HG02610 (cell line): ENCODE data around the gene SCRT2.

Experiments used
- ATAC-seq: cut with Tn5 transposase; IDR thresholded peaks from one replicate; pipeline ENCODE4 v1.9.1; 2021; ENCODE audit warnings: mild to moderate bottlenecking, moderate library complexity; ENCODE audit not compliant: unreplicated experiment

Gene SCRT2

DNA sequence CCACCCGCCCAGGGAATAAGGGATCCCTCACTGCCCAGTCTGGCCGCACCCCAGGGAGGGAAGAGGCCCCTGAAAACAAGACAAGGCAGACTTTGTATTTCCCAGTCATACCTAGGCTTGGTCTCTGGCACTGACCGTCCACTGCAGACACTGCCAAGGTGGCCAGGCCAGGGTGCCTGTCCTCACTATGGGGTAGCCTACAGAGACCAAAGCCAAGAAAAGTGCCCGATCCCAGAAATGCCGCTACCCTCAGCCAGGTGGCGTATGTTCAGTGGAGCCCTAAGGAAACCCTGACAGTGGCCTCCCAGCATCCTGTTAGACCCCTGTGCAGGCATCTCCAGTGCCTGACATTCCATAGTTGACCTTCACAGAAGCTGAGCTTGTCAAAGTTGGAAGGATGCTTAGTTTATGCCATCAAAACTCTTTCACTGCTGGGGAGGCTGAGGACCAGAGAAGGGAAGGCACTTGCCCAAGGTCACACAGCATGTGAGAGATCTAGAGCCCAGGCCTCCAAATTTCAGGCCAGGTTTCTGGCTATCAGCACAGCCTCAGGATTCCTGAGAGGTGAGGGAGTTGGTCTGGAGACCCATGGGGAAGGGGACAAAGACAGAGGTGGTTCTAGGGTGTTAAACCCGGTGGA is 2.5 kb downstream of the SCRT2 start:
- no peak for ATAC-seq

DNA sequence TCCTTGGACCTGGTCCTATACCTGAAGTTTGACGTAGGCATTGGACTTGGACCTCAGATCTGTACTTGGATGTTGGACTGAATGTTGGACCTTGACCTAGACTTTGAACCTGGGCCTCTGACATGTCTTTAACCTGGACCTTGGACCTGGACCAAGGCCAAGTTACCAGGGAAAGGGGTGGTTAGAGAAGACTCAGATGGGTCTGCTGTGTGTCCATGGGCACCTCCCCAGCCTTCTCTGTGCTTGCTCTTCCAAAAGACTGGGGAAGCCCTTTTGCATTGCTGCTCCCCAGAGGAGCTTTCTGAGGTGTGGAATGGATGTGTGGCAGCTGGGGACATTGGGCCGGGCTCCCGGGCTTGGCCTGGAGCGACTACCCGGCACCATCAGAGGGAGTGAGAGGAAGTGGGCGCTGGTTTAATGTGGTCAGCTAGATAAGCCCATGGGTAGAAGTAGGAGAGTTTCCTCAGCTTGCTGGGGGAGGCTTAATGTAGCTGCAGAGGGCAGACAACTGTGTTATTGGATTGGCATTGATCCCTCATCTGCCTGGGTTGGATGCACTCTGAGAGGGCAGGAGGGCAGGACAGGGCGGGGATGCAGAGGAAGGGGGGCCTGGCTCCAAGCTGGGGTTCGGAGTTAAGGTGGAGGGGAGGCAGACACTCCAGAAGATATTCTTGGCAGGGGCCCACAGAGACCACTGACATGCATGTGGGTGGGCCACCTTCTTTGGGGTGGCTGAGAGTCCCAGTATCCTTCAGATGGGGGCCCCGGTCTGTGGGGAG is 4.2 kb downstream of the SCRT2 start:
- ATAC-seq: no peak

DNA sequence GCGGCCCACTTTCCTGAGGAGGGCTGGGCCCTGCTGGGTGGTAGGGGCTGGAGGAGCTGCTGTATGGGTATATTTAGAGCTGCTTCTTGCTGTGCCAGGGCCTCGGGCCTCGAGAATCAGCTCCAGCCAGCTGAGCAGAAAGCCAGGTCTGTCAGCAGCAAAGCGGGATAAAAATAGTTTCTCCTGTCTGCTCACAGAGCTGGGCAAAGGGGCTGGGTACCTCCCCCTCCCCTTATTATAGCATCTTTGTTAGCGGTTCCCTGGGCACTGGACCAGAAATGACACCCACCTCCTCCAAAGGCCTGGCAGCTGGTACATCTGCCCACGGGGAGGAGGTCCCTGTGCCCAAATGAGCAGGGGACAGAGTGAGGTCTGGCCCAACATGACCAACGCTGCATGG is 6.0 kb downstream of the SCRT2 start:
- ATAC-seq: no peak

DNA sequence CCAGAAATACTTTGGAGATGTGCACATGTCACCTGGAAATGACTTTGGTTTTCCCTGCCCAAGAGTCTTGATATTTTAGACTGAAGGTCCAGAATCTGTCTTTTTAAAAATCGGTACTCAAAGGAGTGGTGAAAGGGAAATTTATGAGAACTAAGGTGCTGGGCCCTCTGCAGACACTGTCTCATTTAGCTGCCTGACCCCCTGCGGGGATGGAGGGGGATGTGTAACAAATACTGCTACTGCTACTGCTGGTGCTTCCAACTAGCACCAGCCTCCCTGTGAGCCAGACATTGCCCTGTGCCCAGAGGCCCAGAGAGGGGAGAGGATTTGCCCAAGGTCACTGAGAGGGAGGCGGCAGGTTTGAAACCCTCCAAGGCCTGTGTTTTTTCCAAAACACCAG is 7.0 kb downstream of the SCRT2 start:
- no peak for ATAC-seq

DNA sequence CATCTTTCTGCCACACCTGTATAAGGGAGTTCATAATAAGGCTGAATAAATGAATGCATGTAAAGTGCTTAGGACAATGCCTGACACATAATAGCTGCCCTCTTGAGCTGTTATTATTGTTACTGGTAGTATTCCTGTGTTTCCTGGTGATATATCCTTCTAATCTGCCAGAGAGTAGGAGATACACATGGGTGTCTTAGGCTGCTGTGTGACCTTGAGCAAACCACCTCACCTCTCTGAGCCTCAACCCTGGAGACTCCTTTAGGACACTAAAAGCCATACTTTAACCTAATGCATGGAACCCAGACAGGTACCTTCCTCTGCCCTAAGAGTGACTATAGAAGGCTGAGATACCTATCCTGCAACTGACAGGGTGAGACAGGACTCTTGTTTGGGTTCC is 7.6 kb downstream of the SCRT2 start:
- ATAC-seq: no peak

DNA sequence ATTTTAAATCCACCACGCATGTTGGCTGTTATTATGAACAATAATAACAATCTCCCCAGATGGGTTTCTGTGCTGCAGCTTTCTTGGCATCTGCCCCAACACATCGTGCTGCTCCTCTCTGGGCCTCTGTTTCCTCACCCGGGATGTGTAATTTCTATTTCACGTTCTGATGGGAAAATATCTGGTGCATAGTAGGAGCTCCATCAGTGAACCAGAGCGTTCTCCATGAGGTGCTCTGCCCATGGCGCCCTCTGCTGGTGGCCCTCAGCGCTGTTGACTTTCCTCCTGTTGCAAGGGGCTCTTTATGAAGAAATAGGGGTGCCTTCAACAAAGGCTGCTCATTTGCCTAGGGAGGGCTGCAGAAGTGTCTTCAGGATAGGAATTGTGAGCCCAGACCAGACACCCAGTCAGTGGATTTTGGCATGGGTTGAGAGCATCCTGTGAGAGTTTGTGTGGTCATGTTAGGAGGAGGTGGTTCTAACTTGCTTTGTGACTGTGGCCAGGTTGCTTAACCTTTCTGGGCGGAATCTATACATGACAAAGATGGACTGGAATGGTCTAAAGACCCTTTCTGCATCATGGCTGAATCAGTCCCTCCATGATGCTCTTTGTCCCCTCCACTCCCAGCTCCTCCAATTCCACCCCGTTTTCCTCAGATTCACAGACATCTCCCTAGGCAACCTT is 8.1 kb downstream of the SCRT2 start:
- ATAC-seq: no peak

DNA sequence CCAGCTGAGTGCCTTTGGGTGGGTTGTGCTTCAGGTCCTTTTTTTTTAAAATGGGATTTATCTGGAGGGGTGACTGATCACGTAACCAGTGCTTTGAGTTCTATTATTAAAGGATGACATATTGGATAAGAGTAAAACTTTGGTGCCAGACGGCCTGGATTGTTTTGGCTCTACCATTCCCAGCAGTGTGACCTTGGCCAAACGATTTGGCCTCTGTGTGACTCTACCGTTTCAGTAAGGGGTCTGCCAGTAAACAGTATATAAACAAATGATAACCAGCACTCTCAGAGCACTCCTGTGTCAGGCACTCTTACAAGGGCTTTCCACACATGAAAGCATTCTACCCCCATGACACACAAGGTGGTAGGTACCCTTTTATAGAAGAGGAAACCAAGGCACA is 8.7 kb downstream of the SCRT2 start:
- no peak for ATAC-seq

DNA sequence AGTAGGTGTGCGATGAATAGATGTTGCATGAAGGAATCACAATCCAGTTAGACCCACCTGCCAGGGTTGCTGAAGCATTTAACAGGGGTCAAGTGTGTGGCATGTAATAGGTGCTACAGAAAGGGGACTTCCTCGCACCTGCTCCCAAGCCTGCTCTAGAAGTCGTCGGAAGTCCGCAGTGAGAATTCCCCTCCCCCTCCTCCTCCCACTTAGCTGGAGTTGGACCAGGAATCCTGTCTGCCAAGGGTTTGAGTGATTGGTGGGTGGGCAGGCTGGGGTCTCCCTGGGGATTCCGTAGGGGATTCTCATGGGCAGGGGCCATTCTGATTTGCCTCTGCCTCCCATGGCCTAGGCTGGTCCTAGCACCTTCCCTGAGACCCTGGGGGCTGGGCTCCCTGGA is 10.3 kb downstream of the SCRT2 start:
- no peak for ATAC-seq

DNA sequence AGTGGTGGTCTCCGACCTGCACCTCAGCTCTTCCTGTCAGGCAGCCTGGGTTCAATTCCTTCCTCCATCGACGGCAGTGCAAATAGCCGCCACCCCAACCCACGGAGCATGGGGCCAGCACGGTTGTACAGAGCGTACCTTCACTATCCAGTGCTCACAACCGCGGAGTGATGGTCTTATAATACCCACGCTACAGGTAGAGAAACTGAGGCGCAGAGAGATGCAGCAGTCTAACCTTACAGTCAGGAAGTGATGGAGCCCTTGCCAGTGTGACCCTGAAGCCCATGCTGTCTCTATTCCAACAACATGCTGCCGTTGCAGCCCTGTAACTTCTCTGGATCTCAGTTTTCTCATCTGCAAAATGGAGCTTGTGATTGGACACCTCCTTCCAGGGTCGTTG is 11.0 kb downstream of the SCRT2 start:
- no peak for ATAC-seq

DNA sequence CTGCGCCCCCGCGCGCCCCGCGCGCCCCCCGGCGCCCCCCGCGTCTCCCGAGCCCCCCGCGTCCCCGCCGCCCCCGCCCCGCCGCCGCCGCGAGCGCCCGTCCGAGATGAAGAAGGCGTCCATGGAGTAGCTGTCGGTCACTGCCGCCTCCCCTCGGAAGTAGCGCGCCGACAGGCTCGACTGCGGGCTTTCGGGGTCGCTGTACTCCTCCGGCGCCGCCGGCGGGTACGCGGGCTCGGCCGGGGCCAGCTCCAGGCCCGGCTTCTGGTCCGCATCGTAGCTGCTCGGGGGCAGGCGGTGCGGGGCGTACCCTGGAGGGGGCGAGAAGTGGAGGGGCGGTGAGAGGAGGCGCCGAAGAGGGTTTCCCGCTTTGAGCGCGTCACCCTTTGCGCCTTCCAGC is 11.5 kb downstream of the SCRT2 start:
- ATAC-seq: no peak

DNA sequence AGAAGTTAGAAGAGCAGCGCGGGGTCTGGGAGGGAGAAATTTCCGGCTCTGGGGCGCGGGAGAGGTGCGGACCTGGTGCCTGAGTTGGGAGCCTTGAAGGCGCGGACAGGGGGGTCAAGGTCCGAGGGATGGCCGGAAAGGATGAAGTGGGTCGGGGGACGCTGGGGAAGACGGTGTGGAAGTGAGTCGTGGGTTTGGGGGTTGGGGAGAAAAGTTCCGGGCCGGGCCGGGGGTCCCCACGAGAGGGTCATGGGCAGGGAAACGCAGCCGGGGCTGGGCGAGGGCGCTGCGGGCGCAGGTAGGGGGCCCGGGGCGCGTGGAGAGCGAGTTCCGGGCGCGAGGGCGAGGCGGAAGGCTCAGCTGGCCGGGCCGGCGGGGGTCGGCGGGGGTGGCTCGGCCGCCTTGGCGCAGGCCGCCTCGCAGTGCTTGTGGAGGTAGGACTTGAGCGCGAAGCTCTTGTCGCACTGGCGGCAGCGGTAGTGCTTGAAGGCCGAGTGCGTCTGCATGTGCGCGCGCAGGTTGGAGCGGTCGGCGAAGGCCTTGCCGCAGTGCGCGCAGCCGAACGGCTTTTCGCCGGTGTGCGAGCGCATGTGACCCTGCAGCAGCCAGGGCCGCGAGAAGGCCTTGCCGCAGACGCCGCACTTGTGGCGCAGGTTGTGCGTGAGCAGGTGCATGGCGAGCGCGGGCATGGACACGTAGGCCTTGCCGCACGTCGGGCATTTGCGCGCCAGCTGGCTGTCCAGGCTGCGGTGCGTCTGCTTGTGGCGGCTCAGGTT is 12.1 kb downstream of the SCRT2 start:
- ATAC-seq: no peak

DNA sequence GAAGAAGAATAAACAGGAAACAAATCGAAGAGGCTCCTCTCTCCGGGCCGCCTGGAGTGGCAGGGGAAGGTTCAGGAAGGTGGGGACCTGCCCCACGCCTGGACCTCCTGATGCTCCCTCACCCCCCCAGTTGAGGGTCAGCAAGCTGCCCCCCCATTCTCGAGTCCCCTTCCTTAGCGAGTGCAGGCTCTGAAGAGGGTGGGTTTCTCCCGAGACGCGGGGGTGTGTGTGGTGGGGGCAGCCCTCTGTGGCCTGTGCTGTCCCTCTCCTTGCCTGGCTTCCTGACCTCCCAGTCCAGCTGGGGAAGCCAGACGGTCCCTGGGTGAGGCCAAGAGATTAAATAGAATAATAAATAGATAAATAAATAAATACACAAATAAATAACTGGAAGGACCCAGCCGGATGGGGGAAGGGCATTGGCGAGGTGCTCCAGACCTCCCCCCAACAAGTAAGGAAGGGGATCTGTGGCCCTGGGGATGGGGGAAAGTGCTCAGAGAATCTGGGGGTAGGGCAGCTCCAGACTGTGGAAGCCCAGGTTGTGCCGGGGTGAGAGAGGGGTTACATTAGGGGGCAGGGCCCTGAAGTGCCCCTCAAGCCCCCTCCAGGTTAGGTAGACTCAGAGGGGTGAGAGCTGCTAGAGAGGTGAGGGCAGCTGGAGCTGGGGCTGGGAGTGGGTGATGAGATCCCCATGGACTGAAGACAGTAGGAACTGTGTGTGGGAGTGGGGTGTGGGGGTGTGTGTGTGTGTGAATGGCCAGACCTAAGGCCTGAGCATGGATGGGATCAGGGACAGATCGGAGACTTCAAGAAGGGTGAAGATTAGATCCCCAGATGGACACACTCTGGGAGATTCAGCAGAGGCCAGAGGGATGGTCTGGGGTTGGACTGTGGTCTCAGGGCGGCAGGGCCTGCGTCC is 13.1 kb downstream of the SCRT2 start:
- ATAC-seq: no peak

DNA sequence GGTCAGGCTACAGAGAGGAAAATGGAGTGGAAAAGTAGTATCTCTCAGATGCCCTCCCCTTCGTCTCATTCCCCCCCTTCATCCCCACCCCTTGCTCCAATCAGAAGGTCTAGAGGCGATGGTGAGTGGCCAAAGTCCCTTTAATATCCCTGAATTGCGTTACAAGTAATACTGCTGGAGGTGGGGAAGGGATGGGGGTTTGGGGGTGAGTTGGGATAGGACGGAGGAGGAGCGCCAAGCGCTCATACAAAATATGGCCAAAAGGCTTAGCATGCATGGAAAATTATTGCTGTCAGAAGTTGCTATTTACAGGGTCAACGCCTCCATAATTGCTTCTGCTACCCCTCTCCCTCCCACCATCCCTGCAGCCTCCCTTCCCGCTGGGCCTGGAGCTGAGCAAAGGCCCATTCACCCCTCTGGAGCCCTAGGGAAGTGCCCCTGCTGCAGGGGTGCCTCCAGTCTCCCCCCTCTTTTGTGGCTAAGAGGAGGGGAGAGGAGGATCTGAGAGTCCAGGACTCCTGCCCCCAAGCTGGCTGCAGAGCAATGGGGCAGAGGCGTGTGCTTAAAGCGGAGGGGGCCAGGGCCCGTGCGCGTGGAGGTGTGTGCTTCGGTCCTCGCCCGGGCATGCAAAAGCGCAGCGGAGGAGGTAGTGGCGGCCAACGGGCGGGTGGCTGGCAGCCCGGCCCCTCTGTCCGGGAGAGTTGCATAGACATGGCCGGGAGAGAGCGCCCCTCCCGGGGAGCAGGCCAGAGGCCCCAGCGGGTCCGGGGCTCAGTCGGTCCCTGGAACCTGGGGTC is 13.9 kb downstream of the SCRT2 start:
- ATAC-seq: no peak

DNA sequence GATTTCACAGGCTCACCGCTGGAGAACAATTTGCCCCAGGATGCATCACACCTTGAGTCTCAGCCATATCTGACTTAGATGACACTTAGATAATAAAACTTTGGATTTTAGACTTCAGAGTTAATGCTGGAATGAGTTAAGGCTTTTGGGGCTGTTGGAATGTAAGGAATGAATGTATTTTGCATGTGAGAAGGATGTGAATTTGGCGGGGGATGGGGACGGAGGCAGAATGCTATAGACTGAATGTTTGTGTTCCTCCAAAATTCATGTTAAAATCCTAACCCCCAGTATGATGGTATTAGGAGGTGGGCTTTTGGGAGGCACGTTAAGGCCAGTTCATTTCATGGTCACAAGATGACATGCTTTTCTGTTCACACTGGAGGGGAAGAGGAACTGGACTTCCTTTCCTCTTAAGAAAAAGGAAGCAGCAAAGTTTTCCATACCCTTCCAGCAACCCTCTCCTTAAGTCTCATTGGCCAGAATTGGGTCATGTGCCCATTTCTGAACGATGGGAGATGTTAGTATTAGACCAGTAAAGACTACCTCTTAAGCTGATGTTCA is 16.8 kb downstream of the SCRT2 start:
- no peak for ATAC-seq

DNA sequence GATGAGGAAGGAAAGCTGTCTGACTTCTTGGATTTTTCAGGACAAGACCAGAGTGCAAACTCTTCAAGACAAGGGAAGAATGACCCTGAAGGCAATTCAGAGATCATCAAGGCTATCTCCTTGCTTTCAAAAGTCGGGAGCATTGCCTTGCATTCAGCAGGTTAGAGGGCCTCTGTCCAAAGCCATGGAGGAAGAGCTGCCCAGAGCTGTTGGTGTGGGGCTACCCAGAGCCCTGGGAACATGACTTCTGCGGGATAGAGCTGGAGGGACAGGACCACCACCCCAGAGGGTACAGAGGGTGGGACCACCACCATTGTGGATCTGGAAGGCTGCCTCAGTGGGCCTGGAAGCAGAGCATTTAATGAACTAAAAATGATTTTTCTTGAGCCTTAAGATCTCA is 17.4 kb downstream of the SCRT2 start:
- ATAC-seq: no peak

DNA sequence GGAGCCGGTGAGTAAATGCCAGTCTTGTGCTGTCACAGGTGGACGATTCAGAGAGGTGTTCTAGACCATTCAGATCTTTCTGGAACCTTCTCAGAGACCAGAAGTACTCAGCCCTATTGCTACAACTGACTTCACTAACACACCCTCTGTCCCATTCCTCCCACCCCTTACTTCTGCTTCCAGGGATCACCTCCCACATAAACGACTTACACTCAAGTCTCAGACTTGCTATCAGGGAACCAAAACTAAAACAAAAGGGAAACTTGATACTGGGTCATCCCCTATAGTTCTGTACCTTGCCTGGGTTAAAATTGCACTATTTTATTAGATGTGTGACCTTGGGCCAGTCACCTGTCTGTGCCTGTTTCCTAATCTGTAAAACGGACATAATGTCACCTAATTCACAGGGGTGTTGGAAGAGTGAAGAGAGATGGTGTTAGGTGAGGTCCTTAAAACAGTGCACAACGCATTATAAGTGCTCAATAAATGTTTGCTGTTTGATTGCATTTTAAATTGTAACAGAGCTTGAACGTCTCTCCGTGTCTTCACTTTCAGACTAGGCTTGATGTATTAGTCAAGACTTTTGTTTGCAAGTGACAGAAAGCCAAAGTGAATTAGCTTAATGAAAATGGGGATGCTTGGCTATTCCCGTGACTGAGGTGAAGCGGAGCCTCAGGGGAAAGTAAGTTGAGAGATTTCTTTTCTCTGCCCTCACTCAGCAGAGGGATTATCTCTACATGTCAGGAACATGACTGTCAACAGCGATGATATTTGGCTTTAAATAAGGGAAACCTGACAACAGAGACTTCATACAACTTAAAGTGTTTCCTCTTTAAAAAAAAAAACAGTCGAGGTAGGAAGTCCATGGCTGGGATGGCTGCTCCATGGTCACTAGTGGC is 19.6 kb downstream of the SCRT2 start:
- no peak for ATAC-seq

DNA sequence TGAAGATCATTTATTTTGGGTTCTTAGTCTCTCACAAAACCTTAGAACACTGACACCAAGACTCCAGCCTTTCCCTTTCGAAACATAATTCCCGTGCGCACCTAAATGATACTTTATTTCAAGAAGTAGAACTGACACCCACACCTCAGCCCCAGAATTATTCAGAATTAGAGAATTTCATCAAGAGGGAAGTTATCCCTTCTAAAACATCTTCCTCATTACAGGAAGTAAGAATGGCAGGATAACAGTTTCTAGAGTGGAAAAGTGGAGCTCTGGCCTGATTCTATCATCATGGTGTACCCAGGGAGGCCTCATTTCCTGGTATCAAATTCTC is 21.2 kb downstream of the SCRT2 start:
- ATAC-seq: no peak
